ENCODE results near the gene NFAM1.

DNA sequence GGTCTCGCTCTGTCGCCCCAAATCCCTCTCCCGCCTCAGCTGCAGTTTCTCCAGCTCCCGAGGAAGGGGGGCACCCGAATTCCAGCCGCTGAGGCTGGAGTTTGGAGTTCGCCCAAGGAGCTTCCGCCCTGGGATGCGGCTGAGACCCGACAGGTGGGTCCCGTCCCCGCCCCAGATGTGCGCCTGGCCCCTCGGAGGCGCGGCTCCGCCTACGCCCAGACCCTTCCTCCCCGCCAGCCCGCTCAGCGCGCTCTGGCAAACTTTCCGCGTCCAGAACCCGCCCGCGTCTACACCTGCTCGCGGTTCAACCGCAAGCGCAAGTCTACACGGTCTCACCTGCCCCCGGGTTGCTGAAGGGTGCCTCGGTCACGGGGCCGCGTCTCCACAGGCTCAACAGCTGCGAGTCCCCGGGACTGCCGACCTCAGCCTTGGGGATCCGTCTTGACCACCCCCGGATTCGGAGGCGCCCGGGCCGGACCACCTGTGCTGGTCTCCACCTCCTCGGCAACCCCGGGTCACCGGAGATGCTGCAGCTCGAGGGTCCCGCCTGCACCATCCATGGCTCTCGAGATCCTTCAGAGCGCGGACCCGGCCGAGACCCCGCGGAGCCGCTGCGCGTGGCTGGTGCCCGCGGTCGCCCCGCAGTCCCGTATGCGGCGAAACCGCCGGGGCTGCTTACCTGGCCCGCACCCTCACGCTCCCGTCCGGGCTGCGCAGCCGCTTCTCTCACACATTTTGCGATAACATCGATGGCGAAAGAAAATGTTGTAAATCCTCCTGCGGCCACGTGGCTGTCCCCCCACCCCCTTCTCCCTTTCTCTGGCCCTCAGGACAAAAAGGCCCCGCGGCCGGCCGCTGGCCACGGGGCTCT, 63.6 kb downstream of the NFAM1 start:
- peak; percentile 47; the same call in 1 of the 2 replicates for TF ChIP-seq ZNF24 (tag by site-specific recombination; IDR thresholded peaks at IDR 0.05)
- TF ChIP-seq, protein P1, sequence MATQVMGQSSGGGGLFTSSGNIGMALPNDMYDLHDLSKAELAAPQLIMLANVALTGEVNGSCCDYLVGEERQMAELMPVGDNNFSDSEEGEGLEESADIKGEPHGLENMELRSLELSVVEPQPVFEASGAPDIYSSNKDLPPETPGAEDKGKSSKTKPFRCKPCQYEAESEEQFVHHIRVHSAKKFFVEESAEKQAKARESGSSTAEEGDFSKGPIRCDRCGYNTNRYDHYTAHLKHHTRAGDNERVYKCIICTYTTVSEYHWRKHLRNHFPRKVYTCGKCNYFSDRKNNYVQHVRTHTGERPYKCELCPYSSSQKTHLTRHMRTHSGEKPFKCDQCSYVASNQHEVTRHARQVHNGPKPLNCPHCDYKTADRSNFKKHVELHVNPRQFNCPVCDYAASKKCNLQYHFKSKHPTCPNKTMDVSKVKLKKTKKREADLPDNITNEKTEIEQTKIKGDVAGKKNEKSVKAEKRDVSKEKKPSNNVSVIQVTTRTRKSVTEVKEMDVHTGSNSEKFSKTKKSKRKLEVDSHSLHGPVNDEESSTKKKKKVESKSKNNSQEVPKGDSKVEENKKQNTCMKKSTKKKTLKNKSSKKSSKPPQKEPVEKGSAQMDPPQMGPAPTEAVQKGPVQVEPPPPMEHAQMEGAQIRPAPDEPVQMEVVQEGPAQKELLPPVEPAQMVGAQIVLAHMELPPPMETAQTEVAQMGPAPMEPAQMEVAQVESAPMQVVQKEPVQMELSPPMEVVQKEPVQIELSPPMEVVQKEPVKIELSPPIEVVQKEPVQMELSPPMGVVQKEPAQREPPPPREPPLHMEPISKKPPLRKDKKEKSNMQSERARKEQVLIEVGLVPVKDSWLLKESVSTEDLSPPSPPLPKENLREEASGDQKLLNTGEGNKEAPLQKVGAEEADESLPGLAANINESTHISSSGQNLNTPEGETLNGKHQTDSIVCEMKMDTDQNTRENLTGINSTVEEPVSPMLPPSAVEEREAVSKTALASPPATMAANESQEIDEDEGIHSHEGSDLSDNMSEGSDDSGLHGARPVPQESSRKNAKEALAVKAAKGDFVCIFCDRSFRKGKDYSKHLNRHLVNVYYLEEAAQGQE (tag by site-specific recombination; IDR thresholded peaks at IDR 0.05), result no peak
- peak; percentile 93 for TF ChIP-seq ZSCAN30 (tag by site-specific recombination; IDR thresholded peaks at IDR 0.05)
- TF ChIP-seq TCF7L2 (IDR thresholded peaks at IDR 0.05; ENCODE audit: borderline replicate concordance, low read depth, low read length), result no peak
- TF ChIP-seq, protein P2, sequence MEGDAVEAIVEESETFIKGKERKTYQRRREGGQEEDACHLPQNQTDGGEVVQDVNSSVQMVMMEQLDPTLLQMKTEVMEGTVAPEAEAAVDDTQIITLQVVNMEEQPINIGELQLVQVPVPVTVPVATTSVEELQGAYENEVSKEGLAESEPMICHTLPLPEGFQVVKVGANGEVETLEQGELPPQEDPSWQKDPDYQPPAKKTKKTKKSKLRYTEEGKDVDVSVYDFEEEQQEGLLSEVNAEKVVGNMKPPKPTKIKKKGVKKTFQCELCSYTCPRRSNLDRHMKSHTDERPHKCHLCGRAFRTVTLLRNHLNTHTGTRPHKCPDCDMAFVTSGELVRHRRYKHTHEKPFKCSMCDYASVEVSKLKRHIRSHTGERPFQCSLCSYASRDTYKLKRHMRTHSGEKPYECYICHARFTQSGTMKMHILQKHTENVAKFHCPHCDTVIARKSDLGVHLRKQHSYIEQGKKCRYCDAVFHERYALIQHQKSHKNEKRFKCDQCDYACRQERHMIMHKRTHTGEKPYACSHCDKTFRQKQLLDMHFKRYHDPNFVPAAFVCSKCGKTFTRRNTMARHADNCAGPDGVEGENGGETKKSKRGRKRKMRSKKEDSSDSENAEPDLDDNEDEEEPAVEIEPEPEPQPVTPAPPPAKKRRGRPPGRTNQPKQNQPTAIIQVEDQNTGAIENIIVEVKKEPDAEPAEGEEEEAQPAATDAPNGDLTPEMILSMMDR (tag by site-specific recombination; IDR thresholded peaks at IDR 0.05), result no peak
- TF ChIP-seq, protein P3, sequence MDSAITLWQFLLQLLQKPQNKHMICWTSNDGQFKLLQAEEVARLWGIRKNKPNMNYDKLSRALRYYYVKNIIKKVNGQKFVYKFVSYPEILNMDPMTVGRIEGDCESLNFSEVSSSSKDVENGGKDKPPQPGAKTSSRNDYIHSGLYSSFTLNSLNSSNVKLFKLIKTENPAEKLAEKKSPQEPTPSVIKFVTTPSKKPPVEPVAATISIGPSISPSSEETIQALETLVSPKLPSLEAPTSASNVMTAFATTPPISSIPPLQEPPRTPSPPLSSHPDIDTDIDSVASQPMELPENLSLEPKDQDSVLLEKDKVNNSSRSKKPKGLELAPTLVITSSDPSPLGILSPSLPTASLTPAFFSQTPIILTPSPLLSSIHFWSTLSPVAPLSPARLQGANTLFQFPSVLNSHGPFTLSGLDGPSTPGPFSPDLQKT (IDR thresholded peaks at IDR 0.05; ENCODE audit: borderline replicate concordance, low read depth, low read length), result no peak
- peak; percentile 59 for TF ChIP-seq ZNF121 (tag by site-specific recombination; IDR thresholded peaks at IDR 0.05)
- TF ChIP-seq ZNF76 (tag by site-specific recombination; IDR thresholded peaks at IDR 0.05; ENCODE audit: borderline replicate concordance, low read depth), result no peak
- peak; percentile 98 for TF ChIP-seq ZBTB20 (tag by site-specific recombination; IDR thresholded peaks at IDR 0.05)
- TF ChIP-seq, protein P4, sequence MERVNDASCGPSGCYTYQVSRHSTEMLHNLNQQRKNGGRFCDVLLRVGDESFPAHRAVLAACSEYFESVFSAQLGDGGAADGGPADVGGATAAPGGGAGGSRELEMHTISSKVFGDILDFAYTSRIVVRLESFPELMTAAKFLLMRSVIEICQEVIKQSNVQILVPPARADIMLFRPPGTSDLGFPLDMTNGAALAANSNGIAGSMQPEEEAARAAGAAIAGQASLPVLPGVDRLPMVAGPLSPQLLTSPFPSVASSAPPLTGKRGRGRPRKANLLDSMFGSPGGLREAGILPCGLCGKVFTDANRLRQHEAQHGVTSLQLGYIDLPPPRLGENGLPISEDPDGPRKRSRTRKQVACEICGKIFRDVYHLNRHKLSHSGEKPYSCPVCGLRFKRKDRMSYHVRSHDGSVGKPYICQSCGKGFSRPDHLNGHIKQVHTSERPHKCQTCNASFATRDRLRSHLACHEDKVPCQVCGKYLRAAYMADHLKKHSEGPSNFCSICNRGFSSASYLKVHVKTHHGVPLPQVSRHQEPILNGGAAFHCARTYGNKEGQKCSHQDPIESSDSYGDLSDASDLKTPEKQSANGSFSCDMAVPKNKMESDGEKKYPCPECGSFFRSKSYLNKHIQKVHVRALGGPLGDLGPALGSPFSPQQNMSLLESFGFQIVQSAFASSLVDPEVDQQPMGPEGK (tag by site-specific recombination; IDR thresholded peaks at IDR 0.05), result peak; percentile 74
- TF ChIP-seq SCRT1 (tag by site-specific recombination; IDR thresholded peaks at IDR 0.05; ENCODE audit: borderline replicate concordance), result peak; percentile 51; the same call in 1 of the 2 replicates
- TF ChIP-seq ZNF670 (tag by site-specific recombination; IDR thresholded peaks at IDR 0.05; ENCODE audit: low read depth), result no peak

Data from HEK293 (cell line).